ENCODE results near the gene PPP1R3A.
"Not testable (repeated sequence)": the region's sequence is repeated elsewhere in the genome, so short reads cannot be mapped to it uniquely, and the experiment has no call there.

The PPP1R3A gene

GRCh38 chr7:113936982-113937381, 18.2 kb upstream of the PPP1R3A start:
- H3K4me3 ChIP-seq (replicated peaks in 1 of 2; ENCODE audit: low read depth in 2 of 2, low read length in 2 of 2), result no peak overlapping the region
- no peak for DNase-seq (ENCODE audit: low read depth in 2 of 2)
- TF ChIP-seq CTCF (IDR thresholded peaks at IDR 0.05; ENCODE audit: low read depth, low read length), result no peak

GRCh38 chr7:113936535-113936934, 17.7 kb upstream of the PPP1R3A start:
- DNase-seq (ENCODE audit: low read depth in 2 of 2), result no peak
- no peak overlapping the region for H3K4me3 ChIP-seq (replicated peaks in 1 of 2; ENCODE audit: low read depth in 2 of 2, low read length in 2 of 2)
- TF ChIP-seq CTCF (IDR thresholded peaks at IDR 0.05; ENCODE audit: low read depth, low read length), result no peak

- H3K4me3 ChIP-seq (replicated peaks in 1 of 2; ENCODE audit: low read depth in 2 of 2, low read length in 2 of 2); DNase-seq (ENCODE audit: low read depth in 2 of 2): not testable (repeated sequence)
Measured at GRCh38 chr7:113929389-113929788, 10.6 kb upstream of the PPP1R3A start.

- no peak overlapping the region for H3K4me3 ChIP-seq (replicated peaks in 1 of 2; ENCODE audit: low read depth in 2 of 2, low read length in 2 of 2)
- no peak for TF ChIP-seq CTCF (IDR thresholded peaks at IDR 0.05; ENCODE audit: low read depth, low read length)
- DNase-seq (ENCODE audit: low read depth in 2 of 2), result no peak
Measured at GRCh38 chr7:113928112-113928511, 9.3 kb upstream of the PPP1R3A start.

- DNase-seq (ENCODE audit: low read depth in 2 of 2), result no peak
- TF ChIP-seq CTCF (IDR thresholded peaks at IDR 0.05; ENCODE audit: low read depth, low read length), result no peak
- H3K4me3 ChIP-seq (replicated peaks in 1 of 2; ENCODE audit: low read depth in 2 of 2, low read length in 2 of 2), result no peak overlapping the region
Measured at GRCh38 chr7:113922049-113922448, 3.2 kb upstream of the PPP1R3A start.

- no peak for DNase-seq (ENCODE audit: low read depth in 2 of 2)
- TF ChIP-seq CTCF (IDR thresholded peaks at IDR 0.05; ENCODE audit: low read depth, low read length), result no peak
- no peak overlapping the region for H3K4me3 ChIP-seq (replicated peaks in 1 of 2; ENCODE audit: low read depth in 2 of 2, low read length in 2 of 2)
Measured at GRCh38 chr7:113921363-113921762, 2.6 kb upstream of the PPP1R3A start.

- no peak for TF ChIP-seq CTCF (IDR thresholded peaks at IDR 0.05; ENCODE audit: low read depth, low read length)
- no peak for DNase-seq (ENCODE audit: low read depth in 2 of 2)
- no peak overlapping the region for H3K4me3 ChIP-seq (replicated peaks in 1 of 2; ENCODE audit: low read depth in 2 of 2, low read length in 2 of 2)
Measured at GRCh38 chr7:113917840-113918239, 969 bp downstream of the PPP1R3A start.
